DOHH2 (cell line): Measurements from ENCODE around the gene MRAP2.
"Not testable (repeated sequence)": the region's sequence is repeated elsewhere in the genome, so short reads cannot be mapped to it uniquely, and the experiment has no call there.

ENCODE experiments used
- H3F3A ChIP-seq: fragments of 200-600 bp; sonication (generic), shearing (Covaris generic); 2 replicates; pipeline ENCODE4 v1.6.0; 2016; ENCODE audit warnings: antibody characterized with exemption, mild to moderate bottlenecking; ENCODE audit not compliant: control insufficient read depth, insufficient read depth
- H3K27ac ChIP-seq: fragments of 200-600 bp; sonication (generic); 2 replicates; pipeline ENCODE4 v1.5.1; 2014; ENCODE audit warnings: low read depth, mild to moderate bottlenecking, low read length, moderate library complexity
- H3K27me3 ChIP-seq: fragments of 200-600 bp; sonication (generic); 2 replicates; pipeline ENCODE4 v1.6.1; 2014; ENCODE audit warnings: mild to moderate bottlenecking, low read length, mixed read lengths; ENCODE audit not compliant: control insufficient read depth
- H3K36me3 ChIP-seq: fragments of 200-600 bp; sonication (generic); 2 replicates; pipeline ENCODE4 v1.6.1; 2014; ENCODE audit warnings: mild to moderate bottlenecking, low read length, moderate library complexity, mixed read lengths; ENCODE audit not compliant: control insufficient read depth
- H3K4me1 ChIP-seq: fragments of 200-600 bp; sonication (generic); 2 replicates; pipeline ENCODE4 v1.6.1; 2014; ENCODE audit warnings: mild to moderate bottlenecking, low read length, mixed read lengths; ENCODE audit not compliant: control insufficient read depth
- H3K4me2 ChIP-seq: fragments of 200-600 bp; sonication (generic); 2 replicates; pipeline ENCODE4 v1.6.0; 2014; ENCODE audit warnings: mild to moderate bottlenecking, low read length, moderate library complexity
- H3K4me3 ChIP-seq: fragments of 200-600 bp; sonication (generic); 2 replicates; pipeline ENCODE4 v1.5.1; 2014; ENCODE audit warnings: mild to moderate bottlenecking, low read length, mixed read lengths
- H3K79me2 ChIP-seq: fragments of 200-600 bp; sonication (generic); 2 replicates; pipeline ENCODE4 v1.6.1; 2014; ENCODE audit warnings: mild to moderate bottlenecking, low read length, mixed read lengths; ENCODE audit not compliant: control insufficient read depth
- H3K9me2 ChIP-seq: fragments of 200-600 bp; sonication (generic); replicated peaks from 2 replicates; pipeline ENCODE4 v1.6.1; 2014; ENCODE audit warnings: mild to moderate bottlenecking, low read length, mixed read lengths; ENCODE audit not compliant: control insufficient read depth
- H3K9me3 ChIP-seq: fragments of 200-600 bp; sonication (generic); 2 replicates; pipeline ENCODE4 v1.6.1; 2014; ENCODE audit warnings: antibody characterized with exemption, low read length, mixed read lengths; ENCODE audit not compliant: control insufficient read depth, insufficient read depth
- H4K20me1 ChIP-seq: fragments of 200-600 bp; sonication (generic); 2 replicates; pipeline ENCODE4 v1.6.0; 2014; ENCODE audit warnings: low read depth, mild to moderate bottlenecking, antibody characterized with exemption, low read length, moderate library complexity; ENCODE audit not compliant: control insufficient read depth, insufficient read depth
- CTCF ChIP-seq: fragments of 200-600 bp; sonication (generic); IDR thresholded peaks from one replicate; pipeline ENCODE4 v1.5.1; 2014; ENCODE audit warnings: antibody characterized with exemption, mild to moderate bottlenecking, low read depth, low read length; ENCODE audit not compliant: poor library complexity, severe bottlenecking
- EZH2phosphoT487 ChIP-seq: fragments of 200-600 bp; sonication (generic); IDR thresholded peaks from 2 replicates; pipeline ENCODE4 v1.6.1; 2017; ENCODE audit warnings: borderline replicate concordance, mild to moderate bottlenecking, antibody characterized with exemption, low read length, moderate library complexity, mixed read lengths

The MRAP2 gene

DNA sequence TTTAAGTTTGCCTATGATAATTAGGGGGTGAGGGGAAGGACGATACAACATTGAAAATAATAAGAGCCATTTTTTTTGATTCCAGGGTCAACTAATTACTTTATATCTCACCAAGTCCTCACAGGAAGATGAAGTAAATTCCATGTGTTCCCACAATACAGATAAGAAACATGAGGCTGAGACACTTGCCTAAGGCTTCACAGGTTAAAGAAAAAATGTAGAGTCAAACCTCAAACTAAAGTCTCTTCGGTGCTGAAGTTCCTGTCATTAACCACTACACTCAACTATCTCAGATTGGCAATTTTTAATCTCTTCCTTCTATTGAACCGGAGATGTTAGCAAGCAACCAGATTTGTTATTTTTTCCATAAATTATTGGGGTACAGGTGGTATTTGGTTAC lies 33.0 kb downstream of the MRAP2 start:
- Histone ChIP-seq H3K27me3 (no peaks in the 10 kb centered on the region), H3K4me3 (no peak overlapping the region), H4K20me1 (no peaks in the 10 kb centered on the region), H3K9me2 (no peaks in the 10 kb centered on the region), H3K4me2 (no peak overlapping the region), H3K36me3 (no peaks in the 10 kb centered on the region), H3K79me2 (no peaks in the 10 kb centered on the region), H3F3A (no peaks in the 10 kb centered on the region), H3K4me1 (no peaks in the 10 kb centered on the region), H3K9me3 (no peaks in the 10 kb centered on the region), H3K27ac (no peak overlapping the region)
- TF ChIP-seq EZH2phosphoT487 (no peak), CTCF (no peak)

DNA sequence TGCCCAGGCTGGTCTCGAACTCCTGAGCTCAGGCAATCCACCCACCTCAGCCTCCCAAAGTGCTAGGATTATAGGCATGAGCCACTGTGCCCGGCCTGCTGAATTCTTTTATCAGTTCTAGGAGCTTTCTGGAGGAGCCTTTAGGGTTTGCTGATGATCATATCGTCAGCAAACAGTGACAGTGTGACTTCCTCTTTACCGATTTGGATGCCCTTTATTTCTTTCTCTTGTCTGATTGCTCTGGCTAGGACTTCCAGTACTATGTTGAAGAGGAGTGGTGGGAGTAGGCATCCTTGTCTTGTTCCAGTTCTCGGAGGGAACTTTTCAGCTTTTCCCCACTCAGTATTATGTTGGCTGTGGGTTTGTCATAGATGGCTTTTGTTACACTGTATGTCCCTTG lies 35.3 kb downstream of the MRAP2 start:
- H3K4me1 ChIP-seq, H3K9me3 ChIP-seq, H3K36me3 ChIP-seq, H3K79me2 ChIP-seq, H3K27me3 ChIP-seq, H4K20me1 ChIP-seq, H3K27ac ChIP-seq, H3F3A ChIP-seq, H3K9me2 ChIP-seq, H3K4me3 ChIP-seq, H3K4me2 ChIP-seq: not testable (repeated sequence)

- TF ChIP-seq CTCF, result no peak
- no peak for TF ChIP-seq EZH2phosphoT487
- no peaks in the 10 kb centered on the region for H3K9me2 ChIP-seq
- H3K27ac ChIP-seq, result no peak overlapping the region
- H3K36me3 ChIP-seq, result no peaks in the 10 kb centered on the region
- no peaks in the 10 kb centered on the region for H4K20me1 ChIP-seq
- no peaks in the 10 kb centered on the region for H3K9me3 ChIP-seq
- no peak overlapping the region for H3K4me2 ChIP-seq
- no peaks in the 10 kb centered on the region for H3K79me2 ChIP-seq
- no peak overlapping the region for H3K4me3 ChIP-seq
- H3F3A ChIP-seq, result no peaks in the 10 kb centered on the region
- no peaks in the 10 kb centered on the region for H3K27me3 ChIP-seq
- H3K4me1 ChIP-seq, result no peaks in the 10 kb centered on the region
These were observed 38.9 kb downstream of the MRAP2 start for GRCh38 chr6:84072442-84072997.

DNA sequence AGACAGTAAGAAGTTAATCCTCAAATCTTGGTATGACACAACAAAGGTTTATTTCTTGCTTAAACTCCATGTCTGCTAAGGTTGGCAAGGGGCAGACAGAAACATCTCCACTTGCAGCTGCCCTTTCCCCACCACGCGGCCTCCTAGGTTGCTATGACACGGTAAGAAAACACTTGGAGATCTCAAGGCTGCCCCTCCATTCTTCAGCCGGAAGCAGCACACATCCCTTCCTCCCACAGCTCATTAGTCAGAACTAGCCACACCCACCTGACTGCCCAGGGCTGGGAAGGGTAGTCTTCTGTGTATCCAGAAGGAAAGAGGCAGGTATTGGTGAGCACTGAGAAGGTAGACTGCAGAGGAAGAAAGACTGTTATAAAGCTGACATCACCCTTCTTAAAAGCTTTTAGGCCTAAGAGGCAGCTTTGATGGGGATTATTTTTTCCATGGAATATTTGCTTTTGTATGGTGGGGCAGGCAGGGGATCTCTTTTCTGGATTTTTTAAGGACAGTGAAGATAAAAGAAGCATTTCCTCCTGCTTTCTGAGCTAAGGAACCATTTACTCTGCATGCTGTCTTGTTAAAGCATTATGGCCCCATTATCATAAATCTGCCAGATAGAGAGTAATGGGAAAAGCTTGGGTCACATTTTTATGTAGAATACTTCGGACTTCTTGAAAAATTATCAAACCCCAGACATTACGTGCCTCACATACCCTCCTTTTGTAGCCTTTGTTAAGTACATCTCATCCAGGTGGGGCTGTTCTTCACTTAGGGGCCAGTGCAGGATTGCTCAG lies 41.6 kb downstream of the MRAP2 start:
- no peak overlapping the region for H3K4me3 ChIP-seq
- no peak overlapping the region for H3K27ac ChIP-seq
- no peaks in the 10 kb centered on the region for H3K4me1 ChIP-seq
- TF ChIP-seq EZH2phosphoT487 (no peak), CTCF (no peak)
- H3F3A ChIP-seq, result no peaks in the 10 kb centered on the region
- no peaks in the 10 kb centered on the region for H3K79me2 ChIP-seq
- H3K36me3 ChIP-seq, result no peaks in the 10 kb centered on the region
- H3K9me3 ChIP-seq, result no peaks in the 10 kb centered on the region
- no peak overlapping the region for H3K4me2 ChIP-seq
- H4K20me1 ChIP-seq, result no peaks in the 10 kb centered on the region
- no peaks in the 10 kb centered on the region for H3K27me3 ChIP-seq
- H3K9me2 ChIP-seq, result no peaks in the 10 kb centered on the region
